H4 (cell line): ENCODE results near the gene DSCAML1. TPM values are rescaled to one million over a fixed set of nuclear protein-coding genes. Genes with fewer than 3 reads are reported as not detected.

Experiments
- DNase-seq: peaks from one replicate; pipeline ENCODE4 v3.0.0-alpha.2; 2015; ENCODE audit warnings: low spot score
- total RNA-seq: library from RNA; depleted of rRNA; stranded (reverse); fragments of >200 nt; shearing (Covaris generic); gene quantifications from 2 replicates; pipeline ENCODE4 v1.2.3, GENCODE V29; 2014

The DSCAML1 gene
- total RNA-seq, 1 experiment from 2014 or later: not detected

DNA sequence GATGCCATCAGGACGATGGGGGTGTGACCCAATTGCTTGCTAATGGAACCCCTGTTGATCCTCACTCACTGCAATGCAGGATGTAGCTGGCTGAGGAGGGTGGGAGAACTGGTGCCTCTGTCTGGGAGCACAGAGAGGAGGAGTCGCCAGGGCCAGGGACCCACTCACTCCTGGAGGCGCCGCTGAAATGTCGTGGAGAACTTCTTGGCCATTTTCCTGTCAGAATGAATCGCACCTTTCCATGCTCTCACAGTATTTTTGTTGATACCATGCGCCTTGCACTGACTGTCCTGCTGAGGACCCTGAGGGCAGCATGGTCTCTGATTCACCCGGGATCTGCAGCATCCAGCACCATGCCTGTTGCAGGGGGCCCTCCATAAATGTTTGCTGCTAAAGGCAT lies 211.4 kb downstream of the DSCAML1 start:
- DNase-seq: no peak

DNA sequence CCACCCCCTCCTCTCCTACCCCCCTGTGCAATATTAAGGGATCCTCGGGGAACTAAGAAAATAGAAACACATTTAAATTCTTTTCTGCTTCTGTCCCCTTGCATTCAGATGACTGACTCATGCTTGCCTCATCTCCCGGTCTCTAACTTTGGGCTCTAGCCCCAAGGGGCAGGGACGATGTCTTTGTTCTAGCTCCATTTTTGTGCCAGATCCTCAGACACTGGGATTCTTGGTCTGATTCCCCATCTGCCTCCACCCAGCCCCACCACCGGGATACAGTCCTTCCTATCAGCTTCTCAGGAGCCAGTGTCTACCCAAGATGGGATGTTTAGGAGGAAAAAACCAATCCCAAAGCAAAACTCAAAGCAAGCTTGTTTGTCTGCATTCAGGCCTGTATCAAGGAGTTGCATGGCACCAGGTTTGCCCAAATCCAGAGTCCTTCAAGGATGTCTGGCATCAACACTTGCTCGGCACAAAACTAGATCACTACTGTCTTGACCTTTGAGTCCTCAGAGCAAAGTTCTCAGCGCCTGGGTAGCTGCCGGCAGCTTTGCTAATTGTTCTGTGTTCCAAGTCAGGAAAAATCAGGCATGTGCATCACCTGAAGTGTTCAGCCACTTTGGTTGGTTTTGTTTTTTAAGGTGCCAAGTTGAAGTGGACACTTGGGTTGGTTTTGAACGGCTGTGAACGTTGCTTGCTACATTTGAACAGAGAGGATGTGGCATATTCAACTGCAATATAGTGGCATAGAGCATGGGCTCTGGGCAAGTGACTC lies 212.8 kb downstream of the DSCAML1 start:
- no peak for DNase-seq

DNA sequence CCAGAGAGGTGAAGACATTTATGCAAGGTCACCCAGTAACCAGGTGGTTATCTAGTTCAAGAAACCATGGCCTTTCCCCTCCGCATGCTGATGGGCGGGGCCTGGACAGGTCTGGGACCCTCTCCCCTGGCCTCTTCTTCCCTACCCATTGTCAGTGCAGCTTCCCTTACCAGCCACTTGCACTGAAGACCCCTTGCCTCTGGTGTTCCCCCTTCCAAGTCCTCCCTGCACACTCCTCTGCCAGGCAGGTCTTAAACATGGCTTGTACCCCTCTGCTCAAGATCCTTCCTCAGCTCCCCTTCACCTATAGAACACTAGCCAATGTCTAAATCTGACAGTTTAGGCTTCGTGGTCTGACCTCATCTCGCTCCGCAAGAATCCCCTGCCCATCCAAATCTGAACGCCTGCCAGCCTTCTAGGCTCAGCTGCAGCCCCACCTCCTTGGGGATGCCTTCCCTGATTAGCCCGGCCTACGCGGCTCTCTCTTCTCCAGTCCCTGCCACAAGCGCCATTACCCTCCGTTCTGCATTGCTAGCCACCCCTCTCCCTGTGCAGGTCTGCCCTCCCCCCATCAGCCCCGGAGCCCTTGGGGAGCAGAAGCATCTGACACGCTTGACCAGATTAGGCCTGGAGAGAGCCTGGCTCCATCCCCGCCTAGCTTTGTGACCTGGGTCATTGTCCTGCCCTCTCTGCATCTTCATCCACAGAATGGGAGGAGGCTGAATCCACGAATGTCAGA lies 213.8 kb downstream of the DSCAML1 start:
- DNase-seq: no peak

DNA sequence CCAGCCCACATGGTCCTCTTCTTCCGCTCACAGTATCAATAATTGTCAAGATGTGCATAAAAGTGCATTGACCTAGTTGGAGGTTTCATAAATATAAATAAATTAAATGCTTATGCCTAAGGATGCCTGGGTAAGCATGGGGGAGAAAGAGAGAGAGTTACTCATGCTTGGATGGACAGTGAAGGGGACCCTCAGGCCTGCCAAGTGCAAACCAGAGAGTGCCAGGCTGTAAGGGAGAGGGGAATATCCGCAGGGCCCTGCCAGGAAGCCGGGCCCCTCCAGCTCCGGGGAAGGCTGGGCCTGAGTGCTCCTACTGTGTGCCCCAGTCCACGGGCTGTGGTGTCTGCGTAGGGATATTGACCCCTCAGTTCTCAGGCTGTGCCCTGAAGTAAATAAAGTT lies 214.6 kb downstream of the DSCAML1 start:
- no peak for DNase-seq

DNA sequence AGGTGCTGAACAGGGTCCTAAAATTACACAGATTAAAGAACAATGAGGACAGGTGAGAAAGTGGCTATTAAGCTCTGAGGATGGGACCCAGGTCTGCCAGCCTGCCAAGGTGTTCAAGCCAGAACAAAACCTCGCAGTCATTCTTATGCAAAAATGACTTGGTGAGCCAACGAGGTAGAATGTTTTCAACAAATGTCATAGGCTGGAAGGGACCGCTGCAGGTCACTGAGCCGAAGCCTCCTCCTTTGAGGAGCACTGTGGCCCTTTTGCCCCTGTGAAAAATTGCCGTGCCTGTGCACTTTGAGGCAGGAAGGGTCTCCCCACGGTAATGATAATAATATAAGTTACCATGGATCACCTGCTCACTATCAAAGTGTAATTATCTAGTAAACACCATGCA lies 216.2 kb downstream of the DSCAML1 start:
- DNase-seq: no peak

DNA sequence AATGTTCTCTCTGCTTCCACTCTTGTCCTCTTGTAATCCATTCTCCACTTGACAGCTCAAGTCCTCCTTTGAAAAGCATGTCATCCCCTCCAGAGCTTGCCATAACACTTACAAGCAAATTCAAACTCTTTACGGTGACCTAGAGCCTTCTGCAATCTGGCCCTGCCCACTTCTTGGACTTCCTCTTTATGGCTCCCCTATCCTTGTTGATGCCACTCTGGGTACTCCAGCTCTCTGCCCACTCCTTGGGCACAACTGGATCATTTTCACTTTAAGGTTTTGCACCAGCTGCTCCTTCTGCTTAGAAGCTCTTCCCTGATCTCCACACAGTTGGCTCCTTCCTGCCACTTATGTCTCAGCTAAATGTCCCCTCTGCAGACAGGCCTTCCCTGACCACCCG lies 217.9 kb downstream of the DSCAML1 start:
- DNase-seq: no peak

DNA sequence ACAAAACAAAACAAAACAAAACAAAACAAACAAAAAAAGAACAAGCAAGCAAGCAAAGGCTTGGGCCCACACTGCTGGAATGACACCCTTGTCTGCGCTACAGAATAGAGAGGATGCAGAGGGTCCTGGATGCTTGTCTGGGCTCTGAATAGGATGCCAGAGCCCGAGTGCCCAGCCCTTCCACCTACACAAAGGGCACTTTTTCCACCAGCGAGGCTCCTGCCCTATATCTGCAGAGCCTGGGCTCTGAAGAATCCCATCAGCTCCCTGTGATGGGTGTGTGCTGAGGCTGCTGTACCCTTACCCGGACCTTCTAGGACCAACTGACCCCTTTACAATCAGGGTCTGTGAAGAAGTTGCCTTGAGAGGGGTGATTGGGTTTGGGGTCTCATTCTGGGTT lies 221.2 kb downstream of the DSCAML1 start:
- DNase-seq: no peak

DNA sequence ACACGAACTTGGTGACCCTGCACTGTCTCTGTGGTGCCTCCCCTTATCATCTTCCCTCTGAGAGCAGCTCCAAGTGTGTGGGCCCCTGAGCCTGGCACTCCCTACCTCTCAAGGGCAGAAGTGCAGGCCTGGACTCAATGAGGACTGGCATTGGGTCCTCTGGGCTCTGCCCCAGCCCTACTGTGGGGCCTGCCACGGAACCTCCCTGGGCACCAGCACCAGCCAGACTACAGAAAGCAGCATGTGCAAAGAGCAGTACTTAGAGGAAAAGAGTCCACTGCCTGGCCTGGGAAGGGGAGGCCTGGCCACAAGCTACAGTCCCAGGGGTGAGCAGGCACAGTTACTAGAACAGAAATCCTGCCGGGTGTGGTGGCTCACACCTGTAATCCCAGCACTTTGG lies 222.5 kb downstream of the DSCAML1 start:
- DNase-seq: no peak

DNA sequence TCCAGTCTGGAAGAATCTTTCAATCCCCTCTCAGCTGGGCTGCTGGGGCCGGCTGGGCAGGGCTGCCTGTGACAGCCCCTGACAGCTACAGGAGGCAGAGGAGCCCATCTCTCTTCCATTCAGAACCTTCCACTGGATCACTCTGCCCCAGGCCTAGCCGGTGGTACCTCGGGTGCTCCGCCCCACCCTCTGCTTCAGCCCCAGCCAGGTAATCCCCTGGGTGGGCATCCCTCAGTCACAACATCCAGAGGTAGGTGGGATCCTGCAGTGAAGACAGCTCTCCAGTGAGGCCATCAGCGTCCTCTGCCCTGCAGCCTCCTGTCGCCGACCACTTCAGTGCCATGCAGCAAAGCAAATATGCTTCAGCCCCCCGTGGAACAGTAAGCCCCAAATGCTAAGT lies 223.7 kb downstream of the DSCAML1 start:
- DNase-seq: no peak

DNA sequence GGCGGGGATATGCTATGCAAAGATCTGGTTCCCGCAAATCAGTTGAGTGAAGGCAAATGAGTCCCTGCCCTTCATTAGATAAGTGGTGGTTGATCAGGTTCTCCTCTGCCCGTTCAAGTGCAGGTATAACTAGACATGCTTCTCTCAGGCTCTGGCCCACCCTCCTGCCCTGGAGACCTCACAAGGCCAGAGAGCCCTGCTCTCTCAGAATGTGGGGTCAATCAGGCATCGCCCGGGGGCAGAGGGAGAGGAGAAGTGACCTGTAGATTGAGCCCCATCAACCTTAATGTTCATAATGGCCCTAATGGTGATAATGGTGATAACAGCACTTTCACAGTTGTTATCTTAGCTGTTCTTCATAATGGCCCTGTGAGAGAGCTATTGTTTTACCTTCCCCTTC lies 224.3 kb downstream of the DSCAML1 start:
- no peak for DNase-seq

DNA sequence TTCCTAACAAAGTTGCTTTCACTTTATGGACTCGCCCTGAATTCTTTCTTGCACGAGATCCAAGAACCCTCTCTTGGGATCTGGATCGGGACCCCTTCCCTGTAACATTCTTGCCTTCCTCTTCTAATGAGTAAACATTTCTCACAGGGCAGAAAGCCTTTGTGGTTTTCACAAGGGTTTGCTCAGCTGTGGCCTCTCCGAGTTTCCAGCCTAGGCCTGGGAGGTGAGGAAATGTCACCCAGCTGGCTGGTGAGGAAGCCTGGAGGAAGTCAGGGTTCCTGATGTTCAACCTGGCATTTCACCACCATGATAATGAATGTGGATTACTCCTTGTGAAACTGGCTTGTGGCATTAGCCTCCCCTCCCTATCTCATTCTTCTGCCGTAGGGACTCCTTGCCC lies 224.9 kb downstream of the DSCAML1 start:
- no peak for DNase-seq

DNA sequence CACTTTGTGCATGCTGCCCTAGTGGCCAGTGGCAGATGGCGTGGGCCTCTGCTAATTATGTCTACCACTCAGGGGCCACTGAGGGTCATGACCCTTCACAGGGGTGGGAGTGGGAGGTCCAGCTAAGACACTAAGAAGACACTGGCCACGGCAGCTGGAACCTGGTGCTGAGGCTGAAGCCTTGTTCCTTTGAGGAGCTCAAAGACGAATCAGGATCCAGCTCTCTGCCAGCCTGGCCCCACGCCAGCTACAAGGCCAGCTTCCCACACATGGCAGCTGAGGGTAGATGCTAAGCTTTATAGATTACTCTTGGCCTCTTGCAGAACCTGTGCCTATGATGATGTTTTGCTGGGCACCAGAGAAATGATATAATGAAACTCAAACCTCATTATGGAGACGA lies 226.3 kb downstream of the DSCAML1 start:
- DNase-seq: no peak

DNA sequence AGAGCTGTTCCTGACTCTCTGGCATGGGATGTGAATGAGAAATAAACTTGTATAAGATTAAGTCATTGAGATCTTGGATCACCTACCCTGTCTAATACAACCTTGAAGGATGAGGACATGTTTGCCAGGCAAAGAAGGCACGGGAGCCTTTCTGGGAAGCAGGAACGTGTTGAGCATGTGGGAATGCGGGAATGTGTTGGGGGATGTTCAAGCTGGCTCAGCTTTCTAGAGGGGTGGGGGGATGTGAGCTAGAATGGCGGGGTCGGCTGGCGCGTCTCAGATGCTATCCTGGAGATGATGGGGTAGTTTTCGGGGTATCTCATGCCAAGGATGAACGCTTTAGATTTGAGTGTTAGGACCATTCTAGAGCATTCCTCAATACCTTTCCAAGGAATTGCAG lies 227.1 kb downstream of the DSCAML1 start:
- no peak for DNase-seq

DNA sequence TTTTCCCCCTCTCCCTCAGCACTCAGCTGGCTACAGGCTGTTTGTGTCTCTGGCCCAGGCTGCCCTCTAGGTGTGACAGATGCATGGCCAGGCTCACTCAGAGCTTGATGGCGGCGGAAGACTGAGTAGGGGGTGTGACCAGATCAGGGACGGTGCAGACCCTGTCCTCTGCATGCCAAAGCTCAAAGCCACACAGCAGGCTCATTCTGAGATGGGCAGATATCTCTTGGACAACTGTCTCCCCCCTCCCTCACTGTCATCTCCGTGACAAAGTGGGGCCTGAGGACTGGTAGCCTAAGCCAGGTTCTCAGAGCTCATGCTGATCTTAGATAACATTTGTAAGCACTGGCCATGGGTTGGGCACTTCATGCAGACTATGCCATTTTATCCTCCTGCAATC lies 231.3 kb downstream of the DSCAML1 start:
- DNase-seq: no peak

DNA sequence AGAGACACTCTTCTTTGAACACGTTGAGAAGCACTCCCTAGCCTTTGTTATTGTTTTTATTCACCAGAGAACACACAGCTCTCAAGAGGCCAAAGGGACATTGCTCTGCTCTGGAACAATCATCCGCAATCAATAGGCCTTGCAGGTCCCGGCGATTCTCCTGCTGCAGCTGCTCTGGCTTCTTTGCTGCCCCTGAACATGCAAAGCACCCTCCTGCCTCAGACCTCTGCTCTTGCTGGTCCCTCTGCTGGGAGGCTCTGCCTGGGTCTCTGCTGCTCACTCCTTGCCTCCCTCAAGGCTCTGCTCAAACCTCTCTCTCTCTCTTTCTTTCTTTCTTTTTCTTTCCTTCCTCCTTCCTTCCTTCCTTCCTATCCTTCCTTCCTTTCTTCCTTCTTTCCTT lies 232.7 kb downstream of the DSCAML1 start:
- no peak for DNase-seq

DNA sequence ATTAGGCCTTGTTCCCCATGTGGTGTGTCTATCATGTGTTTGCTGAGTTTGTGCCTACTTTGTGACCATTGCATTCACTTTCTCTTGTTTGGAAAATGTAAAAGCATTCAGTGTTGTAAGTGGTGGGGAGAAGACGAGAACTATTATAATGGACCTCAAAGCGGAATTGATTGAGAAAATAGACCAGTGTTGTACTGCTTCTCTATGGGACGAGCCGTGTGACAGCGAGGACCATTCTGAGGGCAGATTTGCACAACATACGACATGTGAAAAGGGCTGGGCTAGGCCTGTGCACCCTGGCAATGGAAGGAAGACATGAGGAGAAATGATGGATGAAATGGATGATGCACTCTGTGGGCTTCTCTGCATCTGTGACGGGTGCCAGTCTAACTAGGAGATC lies 233.5 kb downstream of the DSCAML1 start:
- no peak for DNase-seq

DNA sequence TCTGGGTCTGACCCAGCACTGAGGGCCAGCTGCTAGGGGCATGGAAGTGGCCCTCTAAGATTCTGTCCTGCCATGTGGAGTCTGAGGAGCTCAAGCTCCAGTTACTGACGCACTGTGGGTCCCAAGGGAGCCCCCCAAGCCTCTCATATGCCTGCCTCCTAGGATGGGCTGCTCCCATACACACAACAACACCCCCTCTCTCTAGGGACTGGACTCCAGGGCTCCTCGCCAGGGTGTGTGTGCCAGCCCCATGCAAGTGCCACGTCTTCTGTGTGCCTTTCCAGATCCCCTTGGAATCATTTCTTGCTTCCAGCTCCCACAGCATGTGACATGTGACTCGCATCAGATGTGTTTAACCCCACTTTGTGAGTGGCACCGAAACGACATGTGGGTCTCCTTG lies 234.9 kb downstream of the DSCAML1 start:
- no peak for DNase-seq

DNA sequence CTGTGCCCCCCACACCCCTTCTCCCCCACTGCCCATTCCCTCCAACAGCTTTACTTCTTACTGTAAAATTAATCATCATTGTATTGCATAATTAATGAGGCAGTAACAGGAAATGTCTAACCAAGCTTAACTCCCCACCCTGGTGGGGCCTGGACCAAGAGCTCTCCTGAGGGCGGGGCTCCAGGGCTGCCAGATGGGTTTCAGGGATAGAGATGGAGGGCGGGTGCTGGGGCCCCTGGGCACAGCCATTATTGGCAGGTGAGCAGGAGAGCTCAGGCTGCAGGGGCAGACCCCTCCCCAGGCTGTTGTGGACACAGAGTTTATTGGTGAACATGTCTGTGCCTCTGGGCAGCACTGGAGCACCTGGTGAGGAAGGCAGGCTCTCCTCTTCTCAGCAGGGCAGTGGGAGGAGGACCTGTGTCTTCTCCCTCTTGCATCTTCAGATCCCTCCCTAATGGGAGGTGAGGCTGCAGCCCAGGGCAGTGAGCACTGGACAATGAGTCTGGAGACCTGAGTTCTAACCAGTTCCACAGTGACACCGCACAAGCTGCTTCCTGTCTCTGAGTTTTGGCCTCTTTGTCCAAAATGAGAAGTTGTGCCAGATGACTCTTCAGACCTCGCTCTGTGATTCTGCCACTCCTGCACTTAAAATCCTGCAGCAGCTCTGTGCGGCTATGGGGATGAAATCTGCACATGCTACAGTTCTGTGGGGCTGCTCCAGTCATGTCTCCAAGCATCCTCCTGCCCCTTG lies 236.1 kb downstream of the DSCAML1 start:
- DNase-seq: no peak

DNA sequence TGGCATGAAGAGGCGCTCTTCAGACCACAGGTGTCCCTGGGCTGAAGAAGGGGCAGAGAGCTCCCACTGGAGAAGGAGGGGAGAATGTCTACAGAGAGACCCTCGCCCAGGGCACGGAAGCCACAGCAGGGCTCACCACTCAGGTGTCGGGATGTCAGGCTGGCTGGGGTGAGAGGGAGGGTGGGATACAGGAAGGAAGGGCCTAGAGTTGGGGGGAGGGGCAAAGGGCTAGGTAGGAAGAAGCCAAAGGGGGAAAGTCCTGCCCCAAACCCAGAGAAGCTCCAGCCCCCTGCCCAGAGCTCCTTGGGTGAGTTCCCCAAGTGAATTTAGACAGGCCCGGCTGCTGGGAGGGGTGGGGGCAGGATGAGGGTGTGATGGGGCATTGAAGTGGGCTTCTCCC lies 237.3 kb downstream of the DSCAML1 start:
- no peak for DNase-seq

DNA sequence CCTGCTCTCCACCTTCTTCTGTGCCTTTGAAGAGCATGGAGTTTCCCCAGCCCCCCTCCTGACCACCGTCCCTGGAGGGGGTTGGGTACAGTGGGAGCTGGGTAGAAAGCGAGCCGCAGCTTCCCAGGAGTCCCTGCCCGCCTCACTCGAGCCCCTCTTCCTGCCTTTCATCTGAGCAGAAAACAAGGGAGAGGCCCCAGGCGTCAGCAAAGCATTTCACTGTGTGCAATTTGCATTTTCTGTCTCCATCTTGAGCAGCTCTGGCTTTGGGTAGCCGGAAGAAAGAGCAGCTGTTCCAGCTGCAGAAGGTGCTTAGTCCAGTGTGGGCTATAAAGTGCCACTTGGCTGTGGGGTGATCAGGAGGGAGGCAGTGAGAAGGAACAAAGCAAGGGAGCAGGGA lies 239.7 kb downstream of the DSCAML1 start:
- DNase-seq: no peak

DNA sequence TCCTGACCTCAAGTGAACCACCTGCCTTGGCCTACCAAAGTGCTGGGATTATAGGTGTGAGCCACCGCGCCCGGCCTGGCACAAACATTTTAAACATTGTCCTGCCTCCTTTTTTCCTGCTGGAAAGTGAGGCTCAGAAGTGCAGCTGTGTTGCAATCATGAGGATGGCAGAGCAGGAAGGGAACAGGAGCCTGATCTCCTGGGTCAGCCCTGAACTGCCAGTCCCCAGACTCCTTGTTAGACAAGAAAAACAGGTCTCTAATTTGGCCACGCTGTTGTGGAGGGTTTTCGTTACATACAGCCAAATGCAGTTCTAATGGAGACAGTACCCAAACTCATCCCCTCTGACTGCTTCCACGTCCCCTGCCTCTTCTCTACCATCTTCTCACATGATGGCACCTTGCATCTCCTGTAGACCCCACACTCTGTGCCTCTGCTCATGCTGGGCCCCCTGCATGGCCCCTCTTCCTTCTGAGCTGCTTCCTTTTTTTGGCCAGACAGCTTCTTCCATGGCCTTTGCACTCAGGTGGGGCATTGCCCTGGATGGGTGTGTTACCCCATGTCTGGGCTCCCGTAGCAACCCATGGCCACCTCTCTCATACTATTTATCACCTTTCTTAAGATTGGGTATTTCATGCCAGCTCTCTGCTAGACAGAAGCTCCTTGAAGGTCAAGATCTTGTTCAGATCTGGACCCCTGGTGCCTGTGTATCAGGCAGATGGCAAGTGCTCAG lies 242.2 kb downstream of the DSCAML1 start:
- no peak for DNase-seq

DNA sequence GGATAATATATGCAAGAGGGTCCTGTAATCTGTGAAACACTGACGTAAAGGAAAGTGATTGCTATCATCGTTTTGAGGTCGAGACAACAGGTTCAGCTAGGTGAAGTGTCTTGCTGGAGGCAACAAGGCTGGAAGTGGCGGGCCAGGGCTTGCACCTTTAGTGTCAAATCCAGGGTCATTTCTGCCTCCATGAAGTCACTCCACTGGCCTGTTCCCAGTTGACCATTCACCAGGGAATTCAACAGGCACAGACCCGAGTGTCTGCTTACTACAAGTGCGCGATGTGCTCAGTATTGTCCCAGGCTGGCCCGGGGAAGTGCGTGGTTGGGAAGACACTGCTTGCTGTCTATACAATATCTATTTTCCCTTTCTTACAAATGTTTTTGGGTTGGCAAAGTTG lies 244.4 kb downstream of the DSCAML1 start:
- no peak for DNase-seq
